ENCODE results near the gene ADISSP. TPM values are rescaled to one million over a fixed set of nuclear protein-coding genes. Genes with fewer than 3 reads are reported as not detected.

The ADISSP gene
- total and polyA plus RNA-seq, 2 of the 8 experiments (the other 6 are each of a cell fraction or from before 2014, with no cell fraction given) = 111 to 141 TPM

- Histone ChIP-seq H4K91ac (replicated peaks; ENCODE audit: insufficient read length, low read length) (no peak within 1 kb of the TSS), H2BK12ac (ENCODE audit: low read depth, low read length) (no peak within 1 kb of the TSS), H3K4me3 (ENCODE audit: extremely low read depth in 1 of 4, insufficient read depth in 2 of 4, low read depth in 3 of 4, low read length in 4 of 4) (no peak within 1 kb of the TSS), H2AFZ (ENCODE audit: low read length) (no peak within 1 kb of the TSS), H2BK120ac (replicated peaks; ENCODE audit: low read depth, low read length) (no peak within 1 kb of the TSS), H3K27me3 (replicated peaks in 1 of 4; ENCODE audit: control insufficient read depth in 3 of 4, extremely low read depth in 1 of 4, insufficient read depth in 3 of 4, low read length in 3 of 4) (no peaks in the 10 kb centered on the region), H2BK15ac (ENCODE audit: low read length) (0 out of 2 replicates have a peak within 1 kb of the TSS, but pooled peaks have one; percentile 12), H3K23me2 (ENCODE audit: low read depth, low read length) (peaks cover 4% of the 10 kb centered on the region; the same call in 1 of the 2 replicates), H3K14ac (ENCODE audit: insufficient read length) (no peak within 1 kb of the TSS), H4K5ac (ENCODE audit: insufficient read length, low read depth, low read length) (no peak within 1 kb of the TSS), H3K4me2 (ENCODE audit: insufficient read depth in 1 of 2, low read depth in 2 of 2, low read length in 2 of 2) (no peak within 1 kb of the TSS), H3K9ac (replicated peaks in 1 of 4; ENCODE audit: extremely low read depth in 1 of 4, low read depth in 3 of 4, low read length in 3 of 4) (no peak within 1 kb of the TSS), H3K79me2 (ENCODE audit: control insufficient read depth in 1 of 2, insufficient read depth in 2 of 2, low read length in 2 of 2) (no peaks in the 10 kb centered on the region), H3K36me3 (ENCODE audit: control insufficient read depth in 2 of 4, insufficient read depth in 4 of 4, low read length in 3 of 4) (no peaks in the 10 kb centered on the region), H3K9me3 (ENCODE audit: insufficient read depth in 2 of 2, low read depth in 1 of 2, low read length in 1 of 2) (no peaks in the 10 kb centered on the region), H3K56ac (replicated peaks; ENCODE audit: insufficient read length, low read depth, low read length) (no peak within 1 kb of the TSS), H3K23ac (ENCODE audit: insufficient read length) (no peak within 1 kb of the TSS), H3K79me1 (ENCODE audit: low read depth, low read length) (no peaks in the 10 kb centered on the region), H3K18ac (ENCODE audit: extremely low read depth, low read length) (no peak within 1 kb of the TSS), H2AK5ac (ENCODE audit: low read depth, low read length) (no peak within 1 kb of the TSS), H3K27ac (ENCODE audit: low read depth, low read length) (no peak within 1 kb of the TSS), H2BK5ac (ENCODE audit: low read depth, low read length) (no peak within 1 kb of the TSS), H3K4ac (replicated peaks; ENCODE audit: insufficient read length, low read depth, low read length) (no peak within 1 kb of the TSS), H2BK20ac (ENCODE audit: low read length) (no peak within 1 kb of the TSS), H3K4me1 (replicated peaks in 1 of 4; ENCODE audit: control insufficient read depth in 3 of 4, insufficient read depth in 4 of 4, low read length in 3 of 4) (no peaks in the 10 kb centered on the region), H4K8ac (ENCODE audit: extremely low read depth, insufficient read depth, low read length) (no peak within 1 kb of the TSS), H4K20me1 (replicated peaks in 1 of 2; ENCODE audit: control insufficient read depth in 1 of 2, insufficient read depth in 2 of 2, low read length in 2 of 2) (no peaks in the 10 kb centered on the region)
- POLR2A ChIA-PET (ENCODE audit: partially characterized antibody) = no interaction called here
- CTCF ChIA-PET (ENCODE audit: partially characterized antibody) = interaction anchor here (0.7 to 42.0 kb wide), 6 partner anchors 11 to 56 kb away, joined by 3 to 1432 read pairs (median 12); partner anchors contain the start of genes ADAM33 and HSPA12B
- 84% methylated on average over 11 of the region's 15 CpGs; no CpG with 5 or more reads in 1 of the 2 experiments for WGBS, 2 experiments (ENCODE audit: extremely low coverage in 1 of 2, insufficient coverage in 1 of 2, insufficient read length in 1 of 2, insufficient replicate concordance in 2 of 2, low coverage in 1 of 2, low lambda C conversion rate in 2 of 2, missing lambda C conversion rate in 1 of 2)
- FAIRE-seq (no peak), DNase-seq (ENCODE audit: low read depth in 1 of 2, low spot score in 2 of 2) (no peak)
- TF ChIP-seq CEBPB (IDR thresholded peaks at IDR 0.05; ENCODE audit: low read depth, low read length) (0 out of 2 replicates have a peak, but pooled peaks have one; percentile 15), TAF7 (optimal IDR thresholded peaks at IDR 0.05; ENCODE audit: borderline replicate concordance, low read depth, low read length) (no peak)
These were observed 55.2 kb downstream of the ADISSP start, which contains the start of gene SIGLEC1 for GRCh38 chr20:3712279-3712873. TSS of gene SIGLEC1 (minus strand) at chr20:3712600. CDS start at chr20:3707128, 5,472 bp downstream.
